Endothelial cell of umbilical vein (primary cell): ENCODE measurements around the gene MORN5. TPM values are rescaled to one million over a fixed set of nuclear protein-coding genes. Genes with fewer than 3 reads are reported as not detected.
"Not testable (repeated sequence)": the region's sequence is repeated elsewhere in the genome, so short reads cannot be mapped to it uniquely, and the experiment has no call there.

Experiments
- BruUV-seq: library from RNA; stranded (reverse); fragments of 400-500 nt; replicated peaks from 2 replicates; lab custom pipeline; 2021; lab: Mats Ljungman, UMichigan
- CTCF ChIA-PET: fragments of 300-600, 350-600 bp; sonication (Branson Sonifier 250); formaldehyde crosslinking; loops from one replicate; lab custom pipeline; 2021; ENCODE audit warnings: antibody characterized with exemption, inconsistent platforms; lab: Charles Lee
- POLR2A ChIA-PET: fragments of 300-600, 350-600 bp; sonication (Branson Sonifier 250); formaldehyde crosslinking; loops from one replicate; lab custom pipeline; 2021; ENCODE audit warnings: antibody characterized with exemption, inconsistent platforms; lab: Charles Lee
- DNase-seq: peaks from one replicate; pipeline ENCODE4 v3.0.0-alpha.2; 2011; ENCODE audit warnings: low read depth, low spot score
- FAIRE-seq: peaks from 2 replicates; lab custom pipeline; 2011; peaks lifted over from hg19 to GRCh38; lab: Jason Lieb, UNC
- H2AFZ ChIP-seq: 2 replicates; pipeline ENCODE4 v1.6.0; 2012; ENCODE audit warnings: low read depth, low read length, control low read depth, inconsistent platforms
- H3K27ac ChIP-seq: 2 replicates; pipeline ENCODE4 v1.5.1; 2011; ENCODE audit warnings: low read depth, mild to moderate bottlenecking, control low read depth, low read length, moderate library complexity; ENCODE audit not compliant: insufficient read depth
- H3K27me3 ChIP-seq, 2 experiments: 2 replicates each; pipeline versions ENCODE4 v1.6.0 to v1.6.1; 2011; ENCODE audit warnings: low read length in 2 of 2, mixed read lengths in 1 of 2; ENCODE audit not compliant: control insufficient read depth in 2 of 2, insufficient read depth in 2 of 2
- H3K36me3 ChIP-seq, 2 experiments: 2 replicates in 1 of 2; 3 replicates in 1 of 2; pipeline ENCODE4 v1.5.1; 2011; ENCODE audit warnings: low read length in 2 of 2, mild to moderate bottlenecking in 1 of 2, moderate library complexity in 1 of 2; ENCODE audit not compliant: control insufficient read depth in 2 of 2, insufficient read depth in 2 of 2; ENCODE audit errors: extremely low read depth in 1 of 2
- H3K4me1 ChIP-seq: 3 replicates; pipeline ENCODE4 v1.5.1; 2011; ENCODE audit warnings: mild to moderate bottlenecking, low read length; ENCODE audit not compliant: control insufficient read depth, insufficient read depth; ENCODE audit errors: extremely low read depth
- H3K4me2 ChIP-seq: 2 replicates; pipeline ENCODE4 v1.6.1; 2011; ENCODE audit warnings: low read length, control low read depth, mixed read lengths; ENCODE audit not compliant: insufficient read depth
- H3K4me3 ChIP-seq, 3 experiments: fragments of 200-600 bp in 1 of 3; sonication (generic), shearing (Covaris generic) in 1 of 3; replicated peaks in 1 of 3; 2 replicates each; pipeline ENCODE4 v1.5.1; 2011 to 2016; ENCODE audit warnings: control low read depth in 3 of 3, low read length in 3 of 3, mild to moderate bottlenecking in 2 of 3, inconsistent platforms in 1 of 3, low read depth in 1 of 3, moderate library complexity in 1 of 3; ENCODE audit not compliant: insufficient read depth in 1 of 3
- H3K79me2 ChIP-seq: 2 replicates; pipeline ENCODE4 v1.6.0; 2012; ENCODE audit warnings: low read length, inconsistent platforms; ENCODE audit not compliant: control insufficient read depth, insufficient read depth
- H3K9ac ChIP-seq: replicated peaks from 2 replicates; pipeline ENCODE3; 2011; ENCODE audit warnings: low read length, control low read depth; ENCODE audit not compliant: insufficient read depth; ENCODE audit errors: extremely low read depth
- H3K9me1 ChIP-seq: replicated peaks from 3 replicates; pipeline ENCODE4 v1.6.0; 2011; ENCODE audit warnings: mild to moderate bottlenecking, low read length; ENCODE audit not compliant: control insufficient read depth, insufficient read depth; ENCODE audit errors: extremely low read depth
- H3K9me3 ChIP-seq: replicated peaks from 2 replicates; pipeline ENCODE4 v1.5.1; 2012; ENCODE audit warnings: low read length, inconsistent platforms; ENCODE audit not compliant: control insufficient read depth, insufficient read depth
- H4K20me1 ChIP-seq: replicated peaks from 2 replicates; pipeline ENCODE3; 2011; ENCODE audit warnings: mild to moderate bottlenecking, low read length; ENCODE audit not compliant: control insufficient read depth, insufficient read depth; ENCODE audit errors: extremely low read depth
- JUN ChIP-seq: IDR thresholded peaks from 2 replicates; pipeline ENCODE4 v1.6.1; 2011; ENCODE audit warnings: borderline replicate concordance, low read depth; ENCODE audit not compliant: insufficient read length, insufficient read depth
- MYC ChIP-seq: IDR thresholded peaks from one replicate; pipeline ENCODE4 v1.6.1; 2011; ENCODE audit warnings: mild to moderate bottlenecking, low read depth, low read length
- POLR2AphosphoS5 ChIP-seq: IDR thresholded peaks from 2 replicates; pipeline ENCODE4 v1.6.1; 2012; ENCODE audit warnings: low read depth, mild to moderate bottlenecking, control low read depth, low read length, moderate library complexity; ENCODE audit not compliant: insufficient read depth
- dilution Hi-C: fragments of 300-500 bp; cut with MboI; formaldehyde crosslinking; loops from one replicate; pipeline ENCODE4 v1.15.0; 2019; ENCODE audit warnings: low sequenced_read_pairs; ENCODE audit not compliant: extremely low pct_ligation_motif_present
- intact Hi-C: fragments of 100-400 bp; cut with micrococcal nuclease; formaldehyde crosslinking; loops from one replicate; pipeline ENCODE4 v1.10.0; 2022
- polyA plus RNA-seq, 4 experiments: library from polyadenylated mRNA; depleted of rRNA in 3 of 4; stranded (reverse) in 3 of 4; unstranded in 1 of 4; fragments of >200 nt; gene quantifications; 2 replicates each; pipeline versions ENCODE4 v1.2.1 to v1.2.3, GENCODE V29; 2011 to 2012; ENCODE audit warnings: missing spikeins in 1 of 4
- total RNA-seq: library from RNA; stranded (reverse); gene quantifications from 2 replicates; pipeline ENCODE4 v1.2.3, GENCODE V29; 2021

MORN5 gene
- total and polyA plus RNA-seq, 2 donors (not counting 3 experiments of a cell fraction or from before 2014, with no cell fraction given): not detected

DNA sequence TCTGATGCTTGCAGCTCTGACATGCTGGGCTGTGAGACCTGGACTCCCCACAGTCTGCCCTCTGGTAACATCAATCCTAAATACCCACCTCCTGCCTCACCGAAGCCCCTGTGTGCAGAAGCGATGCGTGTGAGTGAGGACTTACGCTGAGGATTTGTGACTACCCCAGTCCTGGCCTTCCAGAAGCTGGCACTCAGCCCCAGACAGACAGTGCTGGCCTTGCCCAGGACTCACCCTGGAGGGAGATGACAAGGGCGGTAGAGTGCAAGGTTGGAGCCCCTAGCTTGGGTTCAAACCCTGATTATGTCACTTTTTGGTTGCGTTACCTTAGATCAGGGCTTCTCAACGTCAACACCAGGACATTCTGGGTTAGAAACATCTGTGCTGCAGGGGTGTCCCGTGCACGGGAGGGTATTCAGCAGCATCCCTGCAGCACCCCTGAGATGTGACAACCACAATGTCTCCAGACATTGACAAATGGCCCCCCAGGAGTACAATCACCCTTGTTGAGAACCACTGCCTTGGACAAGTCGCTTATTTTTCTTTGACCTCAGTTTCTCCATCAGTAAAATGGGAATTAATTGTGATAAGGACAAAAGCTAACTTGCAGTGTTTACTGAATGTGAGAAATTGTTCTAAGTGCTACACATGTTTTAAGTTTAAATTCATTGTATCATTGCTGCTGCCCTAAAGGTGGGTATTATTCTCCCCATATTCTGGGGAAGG lies 43.1 kb upstream of the MORN5 start:
- Histone ChIP-seq H3K36me3 (no peaks in the 10 kb centered on the region), H3K4me2 (no peak overlapping the region), H3K4me1 (no peaks in the 10 kb centered on the region), H3K27me3 (peaks cover 0 to 5% of the 10 kb centered on the region in 2 experiments), H2AFZ (no peak overlapping the region), H3K27ac (no peak overlapping the region), H3K4me3 (no peak overlapping the region), H3K9me3 (no peaks in the 10 kb centered on the region), H4K20me1 (no peaks in the 10 kb centered on the region), H3K9ac (no peak overlapping the region), H3K9me1 (no peaks in the 10 kb centered on the region), H3K79me2 (no peaks in the 10 kb centered on the region)
- dilution Hi-C loops (loop anchor here (25.0 kb wide), 1 partner anchor 246 kb away; the partner anchor contains the start of gene PTGS1), intact Hi-C loops (no loop called here)
- FAIRE-seq (no peak), DNase-seq (no peak)
- ChIA-PET CTCF (interaction anchor here (1.0 to 14.3 kb wide), 5 partner anchors 8 to 507 kb away, joined by 3 to 576 read pairs (median 5); no protein-coding TSS in a partner anchor), POLR2A (no interaction called here)
- TF ChIP-seq JUN (no peak), POLR2AphosphoS5 (no peak), MYC (no peak)
- no TSS peak for BruUV-seq

DNA sequence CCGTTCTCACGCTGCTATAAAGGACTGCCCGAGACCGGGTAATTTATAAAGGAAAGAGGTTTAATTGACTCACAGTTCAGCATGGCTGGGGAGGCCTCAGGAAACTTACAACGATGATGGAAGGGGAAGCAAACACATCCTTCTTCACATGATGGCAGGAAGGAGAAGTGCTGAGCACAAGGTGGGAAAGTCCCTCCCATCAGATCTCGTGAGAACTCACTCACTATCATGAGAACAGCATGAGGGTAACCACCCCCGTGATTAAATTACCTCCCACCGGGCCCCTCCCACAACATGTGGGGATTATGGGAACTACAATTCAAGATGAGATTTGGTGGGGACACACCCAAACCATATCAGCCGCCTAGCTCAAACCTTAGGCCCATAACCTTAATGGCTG lies 42.5 kb upstream of the MORN5 start:
- DNase-seq, POLR2A ChIA-PET, intact Hi-C loops, H3K9ac ChIP-seq, H3K4me1 ChIP-seq, H3K27me3 ChIP-seq, FAIRE-seq, H3K4me2 ChIP-seq, H3K79me2 ChIP-seq, BruUV-seq, H3K36me3 ChIP-seq, H4K20me1 ChIP-seq, H3K9me3 ChIP-seq, H3K9me1 ChIP-seq, H2AFZ ChIP-seq, H3K27ac ChIP-seq, H3K4me3 ChIP-seq: not testable (repeated sequence)
- dilution Hi-C loops: loop anchor here (25.0 kb wide), 1 partner anchor 245 kb away; the partner anchor contains the start of gene PTGS1
- CTCF ChIA-PET: interaction anchor here (1.1 to 14.3 kb wide), 4 partner anchors 8 to 232 kb away, joined by 4 to 576 read pairs (median 26); no protein-coding TSS in a partner anchor
